Fibroblast of lung (primary cell): ENCODE data around the gene SMPD3.
"Not testable (repeated sequence)": the region's sequence is repeated elsewhere in the genome, so short reads cannot be mapped to it uniquely, and the experiment has no call there.

Source experiments
- EZH2 ChIP-seq: IDR thresholded peaks from 2 replicates; pipeline ENCODE4 v1.5.1; 2012; ENCODE audit warnings: low read length, control low read depth, mild to moderate bottlenecking; ENCODE audit errors: missing control alignments
- TF ChIP-seq, protein P1 (sequence below), 2 donors: IDR thresholded peaks in 1 of 2; conservative IDR thresholded peaks in 1 of 2; 1 replicate in 1 of 2; 2 replicates in 1 of 2; pipeline ENCODE4 v1.5.1; 2011 to 2012; ENCODE audit warnings: low read length in 2 of 2, control low read depth in 1 of 2, inconsistent platforms in 1 of 2, low read depth in 1 of 2, mild to moderate bottlenecking in 1 of 2

DNA sequence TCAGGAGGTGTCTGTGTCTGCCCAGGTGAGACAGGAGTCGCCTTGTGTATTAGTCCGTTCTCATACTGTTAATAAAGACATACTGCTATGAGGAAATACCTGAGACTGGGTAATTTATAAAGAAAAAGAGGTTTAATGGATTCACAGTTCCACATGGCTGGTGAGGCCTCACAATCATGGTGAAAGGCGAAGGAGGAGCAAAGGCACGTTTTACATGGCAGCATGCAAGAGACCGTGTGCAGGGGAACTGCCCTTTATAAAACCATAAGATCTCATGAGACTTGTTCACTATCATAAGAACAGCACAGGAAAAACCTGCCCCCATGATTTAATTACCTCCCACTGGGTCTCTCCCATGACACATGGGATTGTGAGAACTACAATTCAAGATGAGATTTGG lies 46.0 kb upstream of the SMPD3 start:
- TF ChIP-seq, protein P1, sequence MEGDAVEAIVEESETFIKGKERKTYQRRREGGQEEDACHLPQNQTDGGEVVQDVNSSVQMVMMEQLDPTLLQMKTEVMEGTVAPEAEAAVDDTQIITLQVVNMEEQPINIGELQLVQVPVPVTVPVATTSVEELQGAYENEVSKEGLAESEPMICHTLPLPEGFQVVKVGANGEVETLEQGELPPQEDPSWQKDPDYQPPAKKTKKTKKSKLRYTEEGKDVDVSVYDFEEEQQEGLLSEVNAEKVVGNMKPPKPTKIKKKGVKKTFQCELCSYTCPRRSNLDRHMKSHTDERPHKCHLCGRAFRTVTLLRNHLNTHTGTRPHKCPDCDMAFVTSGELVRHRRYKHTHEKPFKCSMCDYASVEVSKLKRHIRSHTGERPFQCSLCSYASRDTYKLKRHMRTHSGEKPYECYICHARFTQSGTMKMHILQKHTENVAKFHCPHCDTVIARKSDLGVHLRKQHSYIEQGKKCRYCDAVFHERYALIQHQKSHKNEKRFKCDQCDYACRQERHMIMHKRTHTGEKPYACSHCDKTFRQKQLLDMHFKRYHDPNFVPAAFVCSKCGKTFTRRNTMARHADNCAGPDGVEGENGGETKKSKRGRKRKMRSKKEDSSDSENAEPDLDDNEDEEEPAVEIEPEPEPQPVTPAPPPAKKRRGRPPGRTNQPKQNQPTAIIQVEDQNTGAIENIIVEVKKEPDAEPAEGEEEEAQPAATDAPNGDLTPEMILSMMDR (conservative IDR thresholded peaks at IDR 0.05 in 1 of 2, IDR thresholded peaks at IDR 0.05 in 1 of 2; ENCODE audit: low read depth in 1 of 2, low read length in 2 of 2), result not testable (repeated sequence)
- TF ChIP-seq EZH2, result not testable (repeated sequence)
